Measurements from ENCODE around the gene CHRNA10.

CHRNA10 gene

DNA sequence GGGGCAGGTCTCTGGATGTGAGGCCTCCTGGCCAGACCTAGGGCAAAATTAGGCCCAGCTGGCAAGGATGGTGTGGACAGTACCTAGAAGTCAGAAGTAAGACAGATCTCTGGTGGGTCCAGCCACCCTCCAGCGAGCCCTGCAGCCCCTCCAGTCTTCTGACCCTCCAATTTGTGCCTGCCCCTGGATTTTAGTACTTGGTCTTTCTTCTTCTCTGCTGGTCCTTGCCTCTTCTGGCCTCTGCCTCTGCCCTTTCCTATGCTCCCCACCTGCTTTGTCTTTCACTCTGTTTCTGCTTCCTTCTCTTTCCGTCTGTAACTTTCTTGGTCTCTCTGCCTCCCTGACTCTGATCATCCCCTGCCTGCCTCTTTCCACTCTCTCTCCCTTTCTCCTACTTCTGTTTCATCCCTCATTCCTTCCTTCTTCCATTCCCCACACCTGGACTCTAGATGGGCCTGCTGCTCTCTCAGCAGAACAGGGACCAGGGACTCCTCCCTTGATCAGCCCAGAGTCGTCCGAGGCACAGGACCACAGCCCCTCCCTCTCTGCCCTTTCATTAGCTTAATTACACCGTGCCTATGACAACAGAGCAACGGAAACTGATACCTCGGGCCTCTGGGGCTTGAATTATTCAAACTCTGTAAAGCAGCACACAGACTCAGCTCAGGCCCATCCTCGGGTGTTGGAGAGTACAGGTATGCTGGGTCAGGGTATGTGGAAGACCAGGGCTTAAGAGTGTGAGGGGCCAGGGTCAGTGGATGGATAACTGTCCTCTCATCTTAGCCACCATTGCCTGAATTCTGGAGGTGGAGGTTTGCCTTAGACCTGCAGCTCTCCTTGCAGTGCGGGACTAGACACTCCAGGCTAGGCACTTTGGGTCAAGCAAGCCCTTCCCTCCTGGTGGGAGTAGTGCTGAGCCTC lies at the start of gene CHRNA10:
CHRNA10 (minus strand) TSS at position 51 of the 921 bp plus-strand sequence. CDS start 72 bp downstream, outside the sequence.
- no peak for DNase-seq (ENCODE audit: low spot score)

GRCh38 chr11:3712274-3712673 lies 41.1 kb upstream of the CHRNA10 start:
- no peak for DNase-seq (ENCODE audit: low spot score)

- DNase-seq (ENCODE audit: low spot score) = no peak
Observed at GRCh38 chr11:3710485-3711259, 39.5 kb upstream of the CHRNA10 start.

- no peak for DNase-seq (ENCODE audit: low spot score)
Observed at GRCh38 chr11:3709977-3710376, 38.8 kb upstream of the CHRNA10 start.

DNA sequence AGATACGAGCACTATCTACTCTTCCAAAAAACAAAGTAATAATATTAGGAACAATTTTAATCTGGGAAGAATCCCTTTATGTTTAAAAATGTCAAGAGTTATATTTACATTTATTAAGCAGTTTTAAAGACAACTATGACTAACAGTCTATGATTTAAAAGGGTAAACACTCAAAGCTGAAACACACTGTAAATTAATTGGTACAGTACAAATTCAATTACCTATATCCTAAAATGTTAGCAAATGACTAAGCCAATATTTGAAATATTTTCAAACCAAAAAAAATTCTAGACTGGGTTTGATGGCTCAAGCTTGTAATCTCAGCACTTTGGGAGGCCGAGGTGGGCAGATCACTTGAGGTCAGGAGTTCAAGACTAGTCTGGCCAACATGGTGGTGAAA lies 36.0 kb upstream of the CHRNA10 start:
- DNase-seq (ENCODE audit: low spot score) = no peak

GRCh38 chr11:3703383-3703782 lies 32.2 kb upstream of the CHRNA10 start:
- no peak for DNase-seq (ENCODE audit: low spot score)

GRCh38 chr11:3700910-3701309 lies 29.7 kb upstream of the CHRNA10 start:
- DNase-seq (ENCODE audit: low spot score) = no peak

GRCh38 chr11:3700410-3700809 lies 29.2 kb upstream of the CHRNA10 start:
- no peak for DNase-seq (ENCODE audit: low spot score)

- no peak for DNase-seq (ENCODE audit: low spot score)
Observed at GRCh38 chr11:3686751-3687150, 15.6 kb upstream of the CHRNA10 start.

GRCh38 chr11:3685923-3686322 lies 14.7 kb upstream of the CHRNA10 start:
- no peak for DNase-seq (ENCODE audit: low spot score)

DNA sequence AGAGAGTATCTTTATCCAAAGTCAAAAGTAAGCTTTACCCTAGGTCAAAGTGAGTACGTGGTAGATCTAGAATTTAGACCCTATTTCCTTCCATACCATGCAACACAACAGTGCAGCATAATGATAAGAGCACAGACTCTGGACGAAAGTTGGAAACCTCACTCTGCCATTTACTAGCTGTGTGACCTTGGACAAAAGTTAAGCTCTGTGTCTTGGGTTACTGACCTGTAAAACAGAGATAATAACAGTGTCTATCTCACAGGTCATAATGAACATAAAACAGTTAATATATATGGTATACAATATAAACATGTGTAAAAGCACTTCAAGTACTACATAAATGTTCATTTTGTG lies 13.6 kb upstream of the CHRNA10 start:
- no peak for DNase-seq (ENCODE audit: low spot score)

DNA sequence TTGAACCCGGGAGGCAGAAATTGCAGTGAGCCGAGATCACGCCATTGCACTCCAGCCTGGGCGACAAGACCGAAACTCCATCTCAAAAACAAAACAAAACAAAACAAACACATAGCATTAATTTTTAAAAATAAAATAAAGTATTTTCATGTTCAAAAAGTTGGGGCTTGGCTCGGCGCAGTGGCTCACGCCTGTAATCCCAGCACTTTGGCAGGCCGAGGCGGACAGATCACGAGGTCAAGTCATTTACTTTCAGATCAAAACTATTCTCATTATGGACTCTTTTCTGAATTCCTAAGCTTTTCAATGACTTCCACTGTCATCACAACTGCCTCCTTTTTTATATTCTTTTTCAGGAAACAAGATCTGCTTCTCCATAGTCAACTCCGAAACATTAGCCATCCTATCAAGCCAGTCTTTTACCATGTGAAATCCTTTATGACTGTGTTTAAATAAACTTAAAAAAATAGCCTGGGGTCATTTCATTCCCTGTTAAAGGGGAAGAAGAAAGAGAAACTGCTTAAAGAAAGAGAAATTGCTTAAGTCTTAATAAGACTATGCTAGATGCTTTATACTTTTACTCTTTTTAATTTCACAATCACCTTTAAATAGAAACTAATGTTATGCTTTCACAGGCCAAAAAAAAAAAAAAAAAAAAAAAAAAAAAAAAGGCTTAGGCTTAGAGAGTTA lies 13.1 kb upstream of the CHRNA10 start:
- DNase-seq (ENCODE audit: low spot score) = no peak

DNA sequence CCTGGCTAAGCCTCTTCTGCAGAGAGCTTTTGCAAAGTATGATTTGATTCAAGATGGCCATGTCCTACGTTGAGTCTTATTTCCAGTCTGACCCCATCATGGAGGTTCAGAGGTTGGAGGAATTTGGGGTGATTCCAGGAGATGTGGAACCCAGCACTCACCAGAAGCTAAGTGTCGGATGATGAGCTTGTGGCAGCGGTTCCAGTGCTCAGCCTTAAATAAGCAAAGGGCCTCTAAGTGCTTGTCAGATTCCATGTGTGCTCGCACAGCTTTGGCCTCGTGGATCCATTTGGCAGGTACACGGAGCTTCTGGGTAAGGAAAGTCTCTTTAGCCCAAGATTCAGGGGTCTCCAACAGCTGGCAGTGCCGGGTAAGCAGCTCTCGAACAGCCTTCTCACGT lies 11.9 kb upstream of the CHRNA10 start:
- no peak for DNase-seq (ENCODE audit: low spot score)

DNA sequence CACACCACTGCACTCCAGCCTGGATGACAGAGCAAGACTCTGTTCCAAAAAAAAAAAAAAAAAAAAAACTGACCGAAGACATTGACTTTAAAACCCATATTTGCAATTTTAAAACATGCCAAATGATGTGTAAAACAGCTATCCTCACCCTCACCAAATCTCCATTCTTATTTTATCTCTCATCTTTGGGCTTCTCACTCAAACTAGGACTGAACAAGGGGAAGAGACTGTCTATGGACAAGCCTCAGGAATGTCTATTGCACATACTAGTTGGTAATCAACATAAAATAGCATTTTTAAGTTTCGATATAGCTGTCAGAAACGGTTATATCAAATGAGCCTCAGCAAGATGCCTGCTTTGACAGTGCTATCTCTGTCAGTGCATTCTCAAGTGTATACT lies 7.9 kb upstream of the CHRNA10 start:
- DNase-seq (ENCODE audit: low spot score) = no peak

GRCh38 chr11:3675971-3676370 lies 4.8 kb upstream of the CHRNA10 start:
- no peak for DNase-seq (ENCODE audit: low spot score)

- no peak for DNase-seq (ENCODE audit: low spot score)
Observed at GRCh38 chr11:3674189-3674588, 3.0 kb upstream of the CHRNA10 start.

GRCh38 chr11:3669742-3670183 lies 1.4 kb downstream of the CHRNA10 start:
- no peak for DNase-seq (ENCODE audit: low spot score)

DNA sequence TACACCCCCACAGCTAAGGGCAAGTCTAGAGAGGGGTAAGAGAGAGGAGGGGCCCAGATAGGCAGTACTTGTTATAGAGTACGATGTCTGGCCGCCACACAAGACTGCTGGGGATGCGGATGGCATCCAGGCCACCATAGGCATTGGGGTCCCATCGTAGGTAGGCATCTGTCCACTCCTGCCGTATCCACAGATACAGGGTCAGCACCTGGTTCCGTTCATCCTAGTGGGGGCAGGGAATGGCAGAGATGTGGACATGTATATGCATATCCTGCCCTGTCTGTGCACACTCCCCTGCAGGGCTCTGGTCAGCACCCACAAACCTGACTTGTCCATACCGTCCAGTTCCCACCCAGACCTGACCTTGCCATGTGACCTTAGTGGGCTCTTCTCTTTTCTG lies 2.1 kb downstream of the CHRNA10 start:
- no peak for DNase-seq (ENCODE audit: low spot score)

GRCh38 chr11:3667149-3668035 lies 3.8 kb downstream of the CHRNA10 start:
- DNase-seq (ENCODE audit: low spot score) = no peak

DNA sequence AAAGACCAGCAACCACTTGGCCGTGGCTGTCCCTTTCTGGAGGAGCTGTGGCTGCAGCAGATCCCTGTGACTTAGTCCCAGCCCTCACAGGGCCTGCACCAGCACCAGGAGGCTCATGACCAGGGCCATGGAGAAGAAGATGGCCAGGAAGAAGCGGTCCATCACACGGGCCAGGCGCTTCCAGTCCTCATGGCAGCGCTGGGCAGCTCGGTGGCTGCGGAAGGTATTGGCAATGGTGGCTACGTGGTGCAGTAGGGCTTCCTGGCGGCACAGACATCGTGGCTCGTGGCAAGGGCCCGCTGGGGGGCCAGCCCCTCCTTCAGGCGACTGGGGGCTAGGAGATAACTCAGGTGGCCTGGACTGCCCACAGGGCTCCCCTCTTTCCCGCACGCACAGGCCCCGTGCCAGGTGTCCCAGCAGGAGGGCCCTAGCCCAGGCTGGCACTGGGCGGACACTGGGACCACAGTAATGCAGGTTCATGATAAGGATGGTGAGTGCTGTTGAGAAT lies 5.1 kb downstream of the CHRNA10 start:
- no peak for DNase-seq (ENCODE audit: low spot score)

- no peak for DNase-seq (ENCODE audit: low spot score)
Observed at GRCh38 chr11:3665336-3666022, 5.7 kb downstream of the CHRNA10 start.
